ENCODE results near the gene PCBD1. TPM values are rescaled to one million over a fixed set of nuclear protein-coding genes. Genes with fewer than 3 reads are reported as not detected.

The PCBD1 gene
- total RNA-seq, 1 experiment from 2014 or later: 163 TPM

DNA sequence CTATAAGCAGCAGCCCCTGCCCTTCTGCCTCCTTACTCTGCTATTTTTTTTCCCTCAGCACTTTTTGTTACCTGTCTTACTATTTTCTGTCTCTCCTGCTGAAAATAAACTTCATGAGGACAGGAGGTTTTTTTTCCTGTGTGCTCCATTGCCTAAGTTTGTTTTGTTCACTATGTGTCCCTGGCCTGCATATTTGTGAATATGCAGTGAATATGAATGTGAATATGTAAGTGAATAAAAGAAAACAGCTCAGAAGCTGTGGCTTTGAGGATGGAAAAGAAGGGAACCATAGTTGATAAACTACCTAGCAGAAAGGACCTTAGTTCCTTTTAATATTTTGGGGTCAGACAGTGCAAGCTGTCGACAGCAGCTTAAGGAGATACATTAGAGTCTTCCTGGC is 34.9 kb downstream of the PCBD1 start:
- Histone ChIP-seq H3K4me1 (ENCODE audit: control insufficient read depth in 1 of 2, insufficient read depth in 2 of 2, low read length in 2 of 2) (peaks cover 12 to 20% of the 10 kb centered on the region in 2 experiments; a peak in 3 of 4 replicates), H3K9ac (ENCODE audit: low read length) (no peak overlapping the region), H3K4me3 (replicated peaks in 1 of 2; ENCODE audit: low read depth in 1 of 2, low read length in 2 of 2) (no peak overlapping the region), H4K20me1 (ENCODE audit: insufficient read depth) (no peaks in the 10 kb centered on the region), H3K9me2 (ENCODE audit: insufficient read depth) (no peaks in the 10 kb centered on the region), H3K4me2 (ENCODE audit: low read length) (no peak overlapping the region), H3K27ac (ENCODE audit: low read depth, low read length) (no peak overlapping the region), H3K27me3 (ENCODE audit: insufficient read depth, low read length) (no peaks in the 10 kb centered on the region), H3K79me2 (ENCODE audit: insufficient read depth, low read length) (peaks cover 6% of the 10 kb centered on the region; the same call in 1 of the 2 replicates), H2AFZ (ENCODE audit: low read depth, low read length, poor library complexity, severe bottlenecking) (no peak overlapping the region), H3K36me3 (ENCODE audit: control insufficient read depth in 1 of 2, insufficient read depth in 2 of 2, low read length in 2 of 2) (peaks cover 12 to 21% of the 10 kb centered on the region in 2 experiments; a peak in 3 of 4 replicates), H3K9me3 (ENCODE audit: control insufficient read depth in 1 of 2, insufficient read depth in 1 of 2, low read depth in 1 of 2, low read length in 2 of 2) (no peaks in the 10 kb centered on the region)
- no TSS peak for BruUV-seq (replicated peaks)
- ChIA-PET RAD21 (ENCODE audit: low non-redundant PET in 1 of 2, low total read pairs in 2 of 2, uncharacterized antibody in 2 of 2, unreplicated experiment in 2 of 2) (no interaction called here), POLR2A (no interaction called here), CTCF (no interaction called here)
- intact Hi-C loops (cut with micrococcal nuclease): no loop called here
- TF ChIP-seq SRF (IDR thresholded peaks at IDR 0.05; ENCODE audit: low read depth) (no peak), FOSL1 (IDR thresholded peaks at IDR 0.05; ENCODE audit: low read depth) (no peak), EZH2 (IDR thresholded peaks at IDR 0.05) (no peak), ELF1 (IDR thresholded peaks at IDR 0.05; ENCODE audit: borderline replicate concordance, low read depth) (no peak), CBX3 (IDR thresholded peaks at IDR 0.05; ENCODE audit: low read depth) (no peak), ZNF274 (IDR thresholded peaks at IDR 0.05; ENCODE audit: low read depth, low read length) (no peak), EGR1 (IDR thresholded peaks at IDR 0.05; ENCODE audit: low read depth) (no peak), EZH2phosphoT487 (IDR thresholded peaks at IDR 0.05; ENCODE audit: borderline replicate concordance) (no peak)
- TF ChIP-seq, protein P1, sequence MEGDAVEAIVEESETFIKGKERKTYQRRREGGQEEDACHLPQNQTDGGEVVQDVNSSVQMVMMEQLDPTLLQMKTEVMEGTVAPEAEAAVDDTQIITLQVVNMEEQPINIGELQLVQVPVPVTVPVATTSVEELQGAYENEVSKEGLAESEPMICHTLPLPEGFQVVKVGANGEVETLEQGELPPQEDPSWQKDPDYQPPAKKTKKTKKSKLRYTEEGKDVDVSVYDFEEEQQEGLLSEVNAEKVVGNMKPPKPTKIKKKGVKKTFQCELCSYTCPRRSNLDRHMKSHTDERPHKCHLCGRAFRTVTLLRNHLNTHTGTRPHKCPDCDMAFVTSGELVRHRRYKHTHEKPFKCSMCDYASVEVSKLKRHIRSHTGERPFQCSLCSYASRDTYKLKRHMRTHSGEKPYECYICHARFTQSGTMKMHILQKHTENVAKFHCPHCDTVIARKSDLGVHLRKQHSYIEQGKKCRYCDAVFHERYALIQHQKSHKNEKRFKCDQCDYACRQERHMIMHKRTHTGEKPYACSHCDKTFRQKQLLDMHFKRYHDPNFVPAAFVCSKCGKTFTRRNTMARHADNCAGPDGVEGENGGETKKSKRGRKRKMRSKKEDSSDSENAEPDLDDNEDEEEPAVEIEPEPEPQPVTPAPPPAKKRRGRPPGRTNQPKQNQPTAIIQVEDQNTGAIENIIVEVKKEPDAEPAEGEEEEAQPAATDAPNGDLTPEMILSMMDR (IDR thresholded peaks at IDR 0.05 in 2 of 3, conservative IDR thresholded peaks at IDR 0.05 in 1 of 3; ENCODE audit: borderline replicate concordance in 1 of 3, insufficient read depth in 1 of 3, low read depth in 2 of 3, low read length in 2 of 3): no peak
- TF ChIP-seq, protein P2, sequence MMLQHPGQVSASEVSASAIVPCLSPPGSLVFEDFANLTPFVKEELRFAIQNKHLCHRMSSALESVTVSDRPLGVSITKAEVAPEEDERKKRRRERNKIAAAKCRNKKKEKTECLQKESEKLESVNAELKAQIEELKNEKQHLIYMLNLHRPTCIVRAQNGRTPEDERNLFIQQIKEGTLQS (IDR thresholded peaks at IDR 0.05): no peak
- TF ChIP-seq, protein P3, sequence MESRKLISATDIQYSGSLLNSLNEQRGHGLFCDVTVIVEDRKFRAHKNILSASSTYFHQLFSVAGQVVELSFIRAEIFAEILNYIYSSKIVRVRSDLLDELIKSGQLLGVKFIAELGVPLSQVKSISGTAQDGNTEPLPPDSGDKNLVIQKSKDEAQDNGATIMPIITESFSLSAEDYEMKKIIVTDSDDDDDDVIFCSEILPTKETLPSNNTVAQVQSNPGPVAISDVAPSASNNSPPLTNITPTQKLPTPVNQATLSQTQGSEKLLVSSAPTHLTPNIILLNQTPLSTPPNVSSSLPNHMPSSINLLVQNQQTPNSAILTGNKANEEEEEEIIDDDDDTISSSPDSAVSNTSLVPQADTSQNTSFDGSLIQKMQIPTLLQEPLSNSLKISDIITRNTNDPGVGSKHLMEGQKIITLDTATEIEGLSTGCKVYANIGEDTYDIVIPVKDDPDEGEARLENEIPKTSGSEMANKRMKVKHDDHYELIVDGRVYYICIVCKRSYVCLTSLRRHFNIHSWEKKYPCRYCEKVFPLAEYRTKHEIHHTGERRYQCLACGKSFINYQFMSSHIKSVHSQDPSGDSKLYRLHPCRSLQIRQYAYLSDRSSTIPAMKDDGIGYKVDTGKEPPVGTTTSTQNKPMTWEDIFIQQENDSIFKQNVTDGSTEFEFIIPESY (IDR thresholded peaks at IDR 0.05; ENCODE audit: extremely low read depth, insufficient replicate concordance, low read length): no peak
- ATAC-seq (no peak), DNase-seq (ENCODE audit: low read depth, low spot score) (no peak)
